Gastrocnemius medialis (tissue), 4 donors: ENCODE measurements around the gene CIB4.

Experiments used
- POLR2A ChIP-seq, 2 donors: fragments of 450-650 bp; IDR thresholded peaks; one replicate each; pipeline ENCODE4 v1.6.1; 2017; ENCODE audit warnings: antibody characterized with exemption in 2 of 2, mild to moderate bottlenecking in 2 of 2, moderate library complexity in 2 of 2
- TF ChIP-seq, protein P1 (sequence below), 5 experiments: fragments of 450-650 bp in 3 of 5; fragments of 200-600 bp in 2 of 5; sonication (generic) in 2 of 5; IDR thresholded peaks in 4 of 5; conservative IDR thresholded peaks in 1 of 5; 1 replicate in 4 of 5; 2 replicates in 1 of 5; pipeline ENCODE4 v1.5.1; 2016 to 2019; ENCODE audit warnings: antibody characterized with exemption in 5 of 5, mild to moderate bottlenecking in 3 of 5, moderate library complexity in 3 of 5

DNA sequence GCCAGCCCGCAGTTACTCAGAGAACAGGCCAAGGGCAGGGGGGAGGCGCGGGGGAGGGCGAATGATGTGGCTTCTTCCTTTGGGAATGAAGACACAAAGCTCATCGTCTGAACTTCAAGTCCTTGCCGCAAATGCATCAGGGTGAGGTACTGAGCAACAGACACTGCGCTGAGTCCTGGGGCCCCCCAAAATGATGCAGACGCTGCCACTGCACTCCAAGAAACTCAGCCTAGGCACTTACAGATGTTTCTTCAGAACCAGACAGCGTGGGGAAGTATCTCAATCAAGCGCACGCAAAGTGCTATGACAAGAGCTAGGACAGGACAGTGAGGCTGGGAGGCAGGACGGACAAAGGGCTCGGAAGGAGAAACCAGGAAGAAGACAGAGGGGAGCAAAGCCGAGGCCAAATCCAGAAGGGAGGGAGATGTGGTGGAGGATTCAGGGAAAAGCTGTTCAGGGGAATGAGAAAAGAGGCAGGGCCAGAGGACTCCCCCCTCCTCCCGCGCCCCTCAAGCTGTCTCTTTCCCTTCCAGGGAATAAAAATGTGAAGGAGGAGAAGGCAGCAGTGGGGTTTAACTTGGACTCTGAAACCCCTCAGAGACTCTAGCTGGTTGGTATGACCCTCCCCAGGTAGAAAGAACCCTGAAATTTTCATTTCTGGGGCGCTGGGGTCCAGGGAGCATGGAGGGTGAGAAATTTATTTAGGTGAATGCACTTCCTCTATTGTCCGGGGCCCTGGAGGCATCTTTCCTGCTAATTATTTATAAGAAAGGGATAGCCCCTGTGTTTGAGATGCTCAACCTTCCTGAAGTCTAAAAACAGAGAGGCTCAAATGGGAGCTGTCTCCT, 34.9 kb downstream of the CIB4 start:
- TF ChIP-seq, protein P1, sequence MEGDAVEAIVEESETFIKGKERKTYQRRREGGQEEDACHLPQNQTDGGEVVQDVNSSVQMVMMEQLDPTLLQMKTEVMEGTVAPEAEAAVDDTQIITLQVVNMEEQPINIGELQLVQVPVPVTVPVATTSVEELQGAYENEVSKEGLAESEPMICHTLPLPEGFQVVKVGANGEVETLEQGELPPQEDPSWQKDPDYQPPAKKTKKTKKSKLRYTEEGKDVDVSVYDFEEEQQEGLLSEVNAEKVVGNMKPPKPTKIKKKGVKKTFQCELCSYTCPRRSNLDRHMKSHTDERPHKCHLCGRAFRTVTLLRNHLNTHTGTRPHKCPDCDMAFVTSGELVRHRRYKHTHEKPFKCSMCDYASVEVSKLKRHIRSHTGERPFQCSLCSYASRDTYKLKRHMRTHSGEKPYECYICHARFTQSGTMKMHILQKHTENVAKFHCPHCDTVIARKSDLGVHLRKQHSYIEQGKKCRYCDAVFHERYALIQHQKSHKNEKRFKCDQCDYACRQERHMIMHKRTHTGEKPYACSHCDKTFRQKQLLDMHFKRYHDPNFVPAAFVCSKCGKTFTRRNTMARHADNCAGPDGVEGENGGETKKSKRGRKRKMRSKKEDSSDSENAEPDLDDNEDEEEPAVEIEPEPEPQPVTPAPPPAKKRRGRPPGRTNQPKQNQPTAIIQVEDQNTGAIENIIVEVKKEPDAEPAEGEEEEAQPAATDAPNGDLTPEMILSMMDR (IDR thresholded peaks at IDR 0.05 in 4 of 5, conservative IDR thresholded peaks at IDR 0.05 in 1 of 5) = no peak
- no peak for TF ChIP-seq POLR2A (IDR thresholded peaks at IDR 0.05)
